ENCODE results near the gene MKNK1.

Gene MKNK1

DNA sequence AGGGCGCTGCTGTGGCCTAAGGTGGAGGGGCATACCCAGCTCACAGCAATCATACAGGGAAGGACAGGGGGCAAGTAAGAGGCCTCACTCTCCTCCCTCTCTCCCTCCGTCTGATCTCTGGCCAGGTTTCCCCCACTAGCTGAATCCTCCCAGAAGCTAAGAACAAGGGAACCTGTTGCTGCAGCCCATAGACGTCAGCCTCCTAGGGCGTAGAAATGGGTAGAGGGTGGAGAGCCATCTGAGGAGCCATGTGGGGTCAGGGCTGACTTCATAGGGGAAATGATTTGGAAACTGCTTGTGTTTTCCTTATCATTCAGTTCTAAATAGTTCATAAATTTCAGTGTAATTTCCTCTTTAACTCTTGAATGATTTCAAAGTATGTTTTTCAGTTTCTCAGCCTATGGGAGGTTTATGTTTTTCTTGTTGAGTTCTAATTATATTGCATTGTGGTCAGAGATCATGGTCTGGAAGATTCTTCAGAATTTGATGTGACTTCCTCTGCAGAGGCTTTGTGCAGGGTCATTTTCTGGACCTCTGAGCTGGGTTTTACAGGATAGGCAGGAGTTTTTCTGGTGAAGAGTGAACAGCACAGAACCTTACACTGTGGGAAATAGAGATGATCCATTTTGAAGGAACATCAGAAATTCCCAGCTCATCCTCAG is 14.8 kb upstream of the MKNK1 start:
- no peak for DNase-seq

DNA sequence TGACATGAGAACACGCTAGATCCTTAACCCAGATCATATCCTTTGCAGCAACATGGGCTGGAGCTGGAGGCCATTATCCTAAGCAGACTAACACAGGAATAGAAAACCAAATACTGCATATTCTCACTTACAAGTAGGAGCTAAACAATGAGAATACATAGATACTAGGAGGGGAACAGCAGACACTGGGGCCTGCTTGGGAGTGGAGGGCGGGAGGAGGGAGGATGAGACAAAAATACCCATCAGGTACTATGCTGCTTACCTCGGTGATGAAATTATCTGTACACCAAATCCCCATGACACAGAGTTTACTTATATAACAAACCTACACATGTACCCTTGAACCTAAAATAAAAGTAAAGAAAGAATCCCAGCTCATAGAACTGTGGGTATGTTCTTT is 13.8 kb upstream of the MKNK1 start:
- no peak for DNase-seq

DNA sequence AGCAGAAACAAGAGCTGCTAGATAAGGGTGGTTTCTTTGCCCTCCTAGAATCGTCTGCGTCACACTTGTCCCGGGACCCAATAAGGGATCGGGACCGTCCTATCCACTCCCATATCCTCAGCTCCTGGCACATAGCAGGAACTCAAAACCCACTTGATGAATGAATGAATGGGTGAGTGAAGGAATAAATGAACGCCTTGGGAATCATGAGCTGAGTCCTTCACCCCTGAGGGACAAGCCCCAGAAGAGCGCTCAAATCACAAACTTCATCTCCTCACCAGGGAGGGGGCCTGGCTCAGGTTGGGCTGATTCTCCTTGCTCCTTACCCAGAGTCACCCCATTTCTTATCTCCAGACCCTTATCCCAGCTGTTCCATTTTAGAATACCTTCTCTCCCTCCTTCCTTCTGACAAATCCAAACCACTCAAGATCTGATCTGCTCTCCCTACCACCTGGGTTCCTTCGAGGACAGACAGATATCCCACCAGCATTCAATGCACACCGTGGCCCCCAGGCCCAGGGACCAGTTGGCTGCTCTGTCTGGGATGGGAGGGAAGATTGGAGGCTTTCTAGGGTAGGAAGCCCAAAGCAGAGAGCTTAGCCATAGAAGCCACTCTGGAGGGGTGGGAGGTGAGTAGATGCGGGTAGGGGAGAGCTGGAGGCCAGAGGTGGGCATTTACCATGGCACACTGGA is 13.2 kb upstream of the MKNK1 start:
- DNase-seq: no peak

DNA sequence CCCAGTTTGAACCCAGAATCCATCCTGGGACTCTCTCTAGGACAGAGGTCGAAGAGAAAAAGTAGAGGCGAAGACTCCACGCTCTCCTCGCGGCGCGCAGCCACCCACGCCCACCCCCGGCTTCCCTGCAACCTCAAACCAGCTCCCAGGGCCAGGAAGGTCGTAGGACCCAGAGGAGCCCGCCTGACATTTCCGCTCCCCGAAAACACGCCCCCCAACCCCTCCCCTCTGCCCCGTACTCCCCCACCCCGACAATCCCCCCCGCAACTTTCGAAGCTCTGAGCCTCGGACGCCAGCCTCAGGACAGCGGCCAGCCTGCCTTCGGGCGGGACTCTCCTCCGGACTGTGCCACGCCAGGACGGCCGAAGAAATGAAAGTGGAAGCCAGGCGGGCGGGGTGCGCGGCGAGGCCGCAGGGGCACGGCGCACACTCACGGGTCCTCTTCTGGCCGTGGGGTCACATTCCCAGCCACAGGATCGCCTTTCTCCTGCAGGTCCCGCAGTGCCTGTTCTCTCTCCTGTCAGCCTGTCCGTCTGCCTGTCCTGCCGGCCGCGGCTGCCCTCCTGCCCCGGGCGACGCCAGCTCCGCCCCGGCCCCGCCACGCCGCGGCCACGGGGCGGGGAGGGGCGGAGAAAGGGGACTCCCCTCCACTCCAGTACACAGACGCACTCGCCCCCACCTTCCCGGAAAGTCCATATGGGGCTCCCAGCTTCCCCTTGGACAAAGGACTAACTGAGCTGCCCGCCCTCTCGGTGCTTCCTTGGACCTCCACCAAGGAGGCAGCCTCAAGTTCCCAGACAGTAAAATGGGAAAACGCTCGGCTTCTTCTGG is 12.4 kb upstream of the MKNK1 start, which contains the start of gene MOB3C:
TSS of gene MOB3C (minus strand) at position 535 of the 831 bp plus-strand sequence. CDS start 3,490 bp downstream, outside the sequence.
- peak; percentile 6 for DNase-seq

DNA sequence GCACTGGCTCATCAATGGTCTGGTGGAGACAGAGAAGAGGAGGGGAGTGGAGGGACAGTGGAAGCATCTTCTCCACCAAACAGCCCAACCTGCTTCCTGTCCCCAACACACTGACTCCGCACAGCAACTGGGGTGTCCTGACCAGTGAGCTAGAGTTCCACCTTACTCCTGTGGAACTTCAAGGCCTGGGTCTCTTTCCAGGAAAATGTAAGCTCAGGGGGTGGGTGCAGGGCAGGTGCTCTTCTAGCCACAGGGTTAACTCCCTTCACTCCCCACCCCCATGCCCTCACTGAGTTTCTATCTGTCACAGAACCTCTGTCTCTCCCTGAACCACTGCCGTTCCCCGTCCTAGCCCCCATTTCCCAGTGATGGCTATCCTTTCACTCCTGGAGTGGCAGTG is 11.7 kb upstream of the MKNK1 start:
- DNase-seq: no peak

DNA sequence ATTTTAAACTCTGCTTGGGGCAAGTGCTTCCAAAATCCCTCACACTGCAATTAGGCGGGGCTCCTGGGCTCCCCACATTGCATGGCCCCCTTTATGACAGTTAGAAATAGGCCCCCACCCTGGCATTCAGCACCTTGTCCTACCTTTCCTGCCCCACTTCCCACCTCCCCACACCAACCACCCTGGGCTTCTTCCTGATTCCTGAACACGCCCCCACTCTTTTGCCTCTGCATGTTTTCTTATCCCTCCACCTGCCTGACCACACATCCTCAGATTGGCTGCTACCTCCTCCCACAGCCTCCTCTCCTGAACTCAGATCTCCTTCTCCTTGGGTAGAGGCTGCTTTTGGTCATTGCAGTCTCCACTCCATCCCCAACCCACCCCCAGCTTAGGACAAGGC is 11.0 kb upstream of the MKNK1 start:
- DNase-seq: no peak

DNA sequence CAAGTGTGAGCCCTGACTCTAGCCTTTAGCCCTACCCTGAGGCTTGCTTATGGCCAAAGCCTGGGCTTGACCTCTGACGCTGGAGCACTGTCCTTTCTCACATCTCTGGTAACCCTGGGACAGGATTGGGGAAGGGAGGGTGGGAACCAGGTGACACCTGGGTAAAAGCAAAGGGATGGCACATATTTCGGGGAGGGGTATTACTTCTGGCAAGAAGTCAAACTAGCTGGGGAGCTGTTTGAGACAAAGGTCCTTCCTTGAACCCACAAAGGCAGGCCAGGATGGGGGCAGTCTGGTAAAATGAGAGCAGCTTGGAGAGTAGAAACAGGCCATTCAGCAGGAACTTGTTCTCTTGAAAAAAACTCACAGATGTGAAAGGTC is 10.5 kb upstream of the MKNK1 start:
- DNase-seq: no peak

DNA sequence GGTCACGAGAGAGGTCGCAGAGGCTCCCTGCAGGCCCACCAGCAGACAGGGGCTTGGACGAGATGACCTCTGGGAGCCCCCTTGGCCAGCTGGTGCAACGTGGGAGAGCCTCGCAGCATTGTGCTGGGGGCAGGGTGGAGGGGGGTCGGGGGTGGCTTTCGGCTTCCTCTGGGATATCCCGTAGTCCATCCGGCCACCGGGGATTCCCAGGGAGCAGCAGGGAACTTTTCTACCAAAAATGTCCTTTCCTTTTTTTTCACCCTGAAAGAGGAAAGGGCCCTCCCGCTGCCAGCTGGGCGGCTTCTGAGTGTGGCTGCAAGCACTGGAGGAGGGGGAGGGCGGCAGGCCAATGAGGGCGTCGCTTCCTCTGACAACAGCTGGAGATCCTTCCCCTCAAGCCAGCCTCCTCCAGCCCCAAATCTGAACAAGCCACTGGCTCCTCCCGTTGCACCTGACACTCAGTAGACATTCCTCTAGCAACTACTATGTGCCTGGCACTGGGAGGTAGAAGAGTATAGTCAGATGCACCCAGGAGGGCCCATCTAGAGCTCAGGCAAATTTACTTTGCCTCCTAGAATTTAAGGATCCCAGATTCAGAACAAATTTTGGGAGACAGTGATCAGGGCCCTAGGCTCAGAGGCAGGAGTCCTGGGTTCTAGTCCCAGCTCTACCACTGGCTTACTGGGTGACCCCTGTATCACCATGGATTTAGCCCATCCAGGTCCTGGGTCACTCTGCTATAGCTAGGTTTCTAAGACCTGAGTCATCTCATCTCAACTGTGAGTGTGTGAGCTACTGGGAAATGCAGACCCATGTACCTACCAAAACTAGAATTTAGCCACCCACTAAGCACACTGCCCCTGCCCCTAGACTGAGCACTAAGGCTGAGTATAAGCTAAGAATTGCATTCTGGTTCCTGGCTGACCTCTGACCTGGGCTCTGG is 9.9 kb upstream of the MKNK1 start:
- no peak for DNase-seq

DNA sequence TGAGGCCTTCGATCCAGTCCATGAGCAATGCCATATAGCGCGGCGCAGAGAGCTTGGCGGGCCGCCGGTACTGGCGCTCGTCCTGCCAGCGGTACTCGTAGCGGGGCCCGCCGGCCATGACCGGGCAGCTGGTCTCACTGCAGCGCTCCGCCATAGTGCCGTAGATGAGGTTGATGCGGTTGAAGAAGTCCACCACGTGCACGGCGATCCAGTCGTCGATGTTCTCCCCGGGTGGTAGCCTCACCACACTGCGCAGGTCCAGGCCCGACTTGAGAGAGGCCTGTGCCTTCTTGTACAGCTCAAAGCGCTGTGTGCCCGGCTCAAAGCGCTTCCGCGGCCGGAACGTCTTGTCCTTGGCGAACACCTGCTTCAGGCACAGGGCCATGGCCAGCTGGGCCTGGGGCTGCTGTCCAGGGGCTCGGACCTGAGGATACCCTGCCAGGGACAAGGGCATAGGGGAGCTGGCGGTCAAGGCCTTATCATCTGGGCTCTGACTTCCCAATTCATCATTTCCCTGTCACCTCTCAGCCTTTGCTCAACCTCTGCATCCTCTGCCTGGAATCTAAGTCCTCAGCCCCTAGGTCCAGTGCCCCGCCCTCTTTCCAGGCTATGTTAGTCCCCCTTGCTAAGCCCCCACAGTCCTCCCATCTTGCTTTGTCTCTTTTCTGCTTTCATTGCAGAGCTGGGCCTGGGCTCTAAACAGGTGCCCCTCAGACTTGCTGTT is 9.0 kb upstream of the MKNK1 start:
- DNase-seq: no peak

DNA sequence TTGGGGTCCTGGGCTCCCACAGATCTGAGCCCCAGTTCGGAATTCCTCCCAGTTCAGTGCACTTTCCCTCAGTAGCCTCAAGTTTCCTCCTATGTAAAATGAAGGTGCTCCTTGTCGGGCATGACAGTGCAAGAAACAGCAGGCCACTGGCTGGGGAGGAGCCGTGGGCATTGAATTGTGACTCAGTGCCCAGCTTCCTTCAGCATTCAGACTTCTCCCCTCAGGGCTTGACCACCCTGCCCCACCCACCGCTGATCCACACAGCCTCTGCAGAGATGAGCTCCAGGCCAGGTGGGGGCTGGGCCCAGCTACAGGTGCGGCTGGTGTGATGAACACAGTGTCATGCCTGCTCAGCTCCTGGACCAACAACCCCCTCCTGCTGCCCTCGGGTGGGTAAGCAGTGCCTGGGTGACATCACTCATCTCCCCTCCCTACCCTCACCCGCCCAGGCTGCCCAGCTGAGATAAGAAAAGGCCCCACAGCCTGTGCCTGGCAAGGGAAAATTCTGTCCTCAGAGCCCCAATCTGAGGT is 7.7 kb upstream of the MKNK1 start:
- DNase-seq: no peak

DNA sequence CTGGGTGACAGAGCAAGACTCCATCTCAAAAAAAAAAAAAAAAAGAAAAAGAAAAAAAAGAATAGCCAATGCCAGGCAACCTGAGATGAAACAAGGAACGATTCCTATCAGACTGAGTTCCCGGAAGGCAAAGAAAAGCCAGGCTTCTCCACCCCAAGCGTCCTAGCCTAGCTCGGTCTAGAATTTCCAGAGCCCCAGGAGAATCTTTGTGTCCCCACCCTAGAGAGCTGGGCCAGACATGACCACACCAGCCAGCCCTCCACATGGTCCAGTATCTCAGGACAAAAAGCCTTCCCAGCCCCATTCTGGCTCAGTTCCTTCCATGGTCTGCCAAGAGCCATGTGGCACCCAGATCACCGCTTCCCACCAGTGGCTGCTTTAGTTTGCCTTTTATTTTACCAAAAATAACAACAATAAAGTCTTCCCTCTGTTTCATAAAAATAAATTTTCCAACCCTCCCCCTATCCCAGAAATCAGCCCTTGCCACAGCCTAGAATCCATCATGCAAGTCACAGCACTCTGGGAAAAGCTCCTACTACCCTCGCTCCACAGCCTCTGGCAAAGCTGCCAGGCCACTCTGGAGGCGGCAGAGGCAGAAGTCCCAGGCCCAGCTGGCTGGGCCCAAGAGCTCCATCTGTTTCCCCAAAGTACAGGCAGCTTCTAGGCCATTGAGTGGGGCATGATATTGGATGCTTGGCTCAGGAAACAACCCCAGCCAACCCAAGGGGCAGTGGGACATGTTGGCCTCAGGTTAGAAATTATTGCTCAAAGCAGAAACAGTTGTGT is 3.5 kb upstream of the MKNK1 start:
- no peak for DNase-seq

DNA sequence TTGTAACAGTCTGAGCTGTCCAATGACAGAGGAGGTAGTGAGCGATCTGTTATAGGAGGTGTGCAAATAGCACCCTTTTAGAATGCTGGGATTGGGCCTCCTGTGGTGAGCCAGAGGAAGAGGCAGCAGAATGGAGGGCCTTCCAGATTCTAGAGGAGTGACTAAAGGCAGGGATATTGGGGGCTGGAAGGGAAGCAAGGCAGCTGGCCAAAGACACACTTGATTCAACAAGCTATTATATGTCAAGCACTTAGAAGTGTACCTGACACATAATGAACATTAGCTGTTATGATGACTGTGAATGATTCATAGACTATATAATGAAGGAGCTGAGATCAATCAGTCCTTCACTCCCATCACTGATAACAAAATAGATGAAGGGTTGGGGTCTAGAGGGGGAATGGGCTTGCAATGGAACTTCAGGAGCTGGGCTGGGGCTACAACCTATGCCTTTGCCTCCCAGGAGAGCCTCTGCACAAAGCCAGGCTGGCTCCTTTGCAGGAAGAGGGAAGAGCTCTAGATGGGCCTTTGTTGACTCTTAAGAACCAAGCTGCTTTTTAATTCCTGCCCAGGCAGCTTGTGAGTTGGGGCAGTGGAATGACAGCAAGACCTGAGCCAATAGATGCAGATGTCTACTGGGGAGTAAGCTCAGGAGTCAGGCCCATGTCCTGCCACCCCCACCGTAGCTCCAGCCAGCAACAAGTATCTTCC is 2.3 kb upstream of the MKNK1 start:
- peak; percentile 68 for DNase-seq

DNA sequence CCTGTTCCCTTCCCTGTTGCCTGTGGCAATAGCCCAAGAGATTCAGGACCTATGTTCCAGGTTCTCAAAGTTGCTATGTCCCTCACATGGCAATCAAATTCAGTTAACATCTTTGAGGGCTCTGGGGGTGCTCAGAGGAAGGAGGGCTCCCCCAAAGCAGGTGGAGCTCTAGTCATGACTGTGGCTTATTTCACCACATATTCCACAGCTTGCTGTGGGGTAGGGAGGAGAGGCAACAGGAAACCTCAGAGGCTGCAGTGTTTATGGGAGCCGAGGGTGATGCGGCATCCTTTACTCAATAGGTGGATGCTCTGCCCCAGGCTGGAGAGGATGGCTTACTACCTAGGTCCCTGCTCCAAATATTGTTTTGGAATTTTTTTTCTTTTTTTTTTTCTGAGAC is 1.2 kb upstream of the MKNK1 start:
- DNase-seq: no peak

DNA sequence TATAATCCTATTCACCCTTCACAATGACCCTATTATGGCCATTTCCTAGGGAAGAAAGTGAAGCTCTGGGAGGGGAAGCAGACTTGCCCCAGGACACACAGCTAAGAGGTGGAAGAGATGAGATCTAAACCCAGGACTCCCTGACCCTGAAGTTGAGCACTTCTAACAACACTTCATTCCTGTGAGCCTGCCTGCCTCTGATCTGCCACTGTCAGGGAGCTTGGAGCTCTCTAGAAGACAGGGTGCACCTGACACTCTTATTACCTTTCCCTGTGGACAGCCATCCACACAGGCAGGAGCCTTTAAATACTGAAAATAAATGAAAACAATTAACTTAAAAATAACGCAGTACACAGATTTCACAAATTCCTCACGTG is 599 bp downstream of the MKNK1 start:
- DNase-seq: no peak

DNA sequence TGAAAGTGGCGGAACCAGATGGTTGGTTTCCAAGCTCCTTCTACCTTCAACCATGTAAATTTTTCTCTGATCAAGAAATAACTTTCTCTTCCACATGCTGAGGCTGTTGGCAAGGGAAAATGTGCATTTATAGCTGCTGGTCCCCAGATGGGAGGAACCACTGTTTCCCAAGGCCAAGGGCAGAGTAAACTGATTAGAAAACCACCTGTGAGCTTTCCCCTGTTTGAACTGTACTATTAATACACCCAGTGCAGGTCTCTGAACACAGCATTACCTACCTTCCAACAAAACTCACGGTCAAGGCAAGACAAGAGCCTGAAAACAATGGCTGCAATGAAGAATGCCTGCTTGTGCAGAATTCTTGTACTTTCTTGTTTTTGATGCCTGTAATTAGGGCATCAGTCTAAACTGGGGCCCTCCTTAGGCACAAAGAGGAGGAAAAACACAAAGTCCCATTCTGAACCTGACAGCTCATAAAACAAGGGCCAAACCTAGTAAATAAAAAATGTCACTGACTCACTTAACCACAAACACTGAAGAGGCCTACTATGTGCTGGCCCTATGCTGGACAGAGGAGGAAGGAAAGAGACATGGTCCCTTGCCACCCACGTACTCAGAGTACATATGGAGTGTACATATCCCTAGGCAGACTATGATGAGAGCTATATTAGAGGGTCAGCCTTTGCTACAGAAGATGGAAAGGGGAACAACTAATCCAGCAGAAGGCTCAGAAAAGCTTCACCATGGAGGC is 2.6 kb downstream of the MKNK1 start:
- no peak for DNase-seq

DNA sequence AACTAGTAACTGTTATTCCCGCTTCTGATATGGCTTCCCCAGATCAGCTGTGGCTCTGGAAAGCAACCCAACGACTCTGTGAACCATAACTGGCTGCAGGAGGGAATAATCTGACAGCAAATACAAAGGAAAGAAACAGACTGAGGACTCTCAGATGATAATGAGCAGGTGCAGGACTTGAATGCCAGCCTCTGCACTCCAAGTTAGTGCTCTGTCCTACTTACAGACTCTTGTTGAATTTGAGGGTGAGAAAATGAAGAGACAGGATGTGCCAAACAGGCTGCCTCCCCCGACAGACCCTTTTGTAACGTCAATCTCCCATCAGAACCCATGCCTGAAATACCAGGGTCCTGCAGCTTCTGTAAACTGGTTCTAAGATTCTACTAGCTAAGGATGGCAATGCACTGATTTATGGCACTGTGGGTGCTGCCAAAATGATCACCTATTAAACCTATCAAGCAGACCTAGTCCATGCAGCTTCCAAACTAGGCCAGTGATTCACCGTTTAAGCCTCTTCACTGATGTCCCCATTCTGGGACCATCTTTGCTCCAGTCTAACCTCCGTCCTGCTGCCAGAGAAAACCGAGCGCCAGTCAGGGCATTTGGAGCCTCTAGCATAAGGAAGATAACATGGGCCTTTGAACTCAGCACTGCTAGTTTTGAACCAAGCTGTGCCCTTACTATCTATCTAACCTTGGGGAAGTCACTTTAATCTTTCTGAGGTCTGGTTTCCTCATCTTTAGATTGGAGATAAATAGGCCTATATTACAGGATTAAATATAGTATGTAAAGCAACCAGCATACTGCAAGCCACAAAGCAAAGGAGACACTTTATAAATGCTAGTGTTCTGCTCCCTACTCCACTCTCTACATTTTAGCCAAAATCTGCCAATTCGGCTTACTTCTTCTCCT is 4.8 kb downstream of the MKNK1 start:
- DNase-seq: no peak

DNA sequence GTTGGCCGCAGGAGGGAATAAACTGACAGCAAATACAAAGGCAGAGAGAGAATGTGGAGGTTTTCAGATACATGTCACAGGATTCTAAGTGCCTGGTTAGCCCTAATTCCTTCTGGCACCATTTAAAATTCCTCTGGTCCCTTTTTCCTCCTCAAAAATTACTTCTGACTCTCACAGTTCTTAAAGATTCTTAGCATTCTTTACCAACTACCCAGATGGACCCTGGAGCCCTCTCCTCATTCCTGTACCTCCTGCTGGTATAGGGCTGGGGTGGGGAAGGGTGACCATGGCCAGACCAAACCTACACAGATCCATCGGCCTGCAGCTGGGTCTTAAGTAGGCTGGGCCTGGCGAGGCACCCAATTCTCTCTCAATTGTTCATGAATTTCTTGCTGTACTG is 7.2 kb downstream of the MKNK1 start:
- no peak for DNase-seq

DNA sequence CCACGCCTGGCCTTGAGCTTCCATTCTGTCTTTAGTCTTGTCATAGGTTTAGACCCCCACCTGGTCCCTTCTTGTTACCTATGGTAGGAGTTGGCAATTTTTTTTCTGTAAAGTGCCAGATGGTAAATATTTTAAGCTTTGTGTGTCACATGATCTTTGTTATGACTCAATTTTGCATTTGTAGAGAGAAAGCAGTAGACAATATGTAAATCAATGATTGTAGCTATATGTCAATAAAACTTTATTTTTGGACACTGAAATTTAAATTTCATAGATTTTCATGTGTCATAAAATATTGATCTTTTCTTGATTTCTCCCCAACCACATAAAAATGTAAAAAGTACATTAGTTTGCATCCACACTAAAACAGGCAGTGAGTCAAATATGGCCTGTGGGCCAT is 8.0 kb downstream of the MKNK1 start:
- DNase-seq: no peak

Measured in NCI-H1105 (cell line).